Endothelial cell (in vitro differentiated cells): ENCODE results near the gene SLC22A23. TPM values are rescaled to one million over a fixed set of nuclear protein-coding genes. Genes with fewer than 3 reads are reported as not detected.

Experiments used
- DNase-seq: peaks from one replicate; pipeline ENCODE4 v3.0.0; 2021; ENCODE audit warnings: low spot score
- H3K27ac Mint-ChIP-seq: one replicate; pipeline ENCODE4 v1.8.0; 2021; ENCODE audit warnings: mixed read lengths, inconsistent platforms; ENCODE audit not compliant: unreplicated experiment
- H3K27me3 Mint-ChIP-seq: one replicate; pipeline ENCODE4 v1.8.0; 2021; ENCODE audit warnings: mild to moderate bottlenecking, moderate library complexity, mixed read lengths, inconsistent platforms; ENCODE audit not compliant: unreplicated experiment
- H3K36me3 Mint-ChIP-seq: one replicate; pipeline ENCODE4 v1.8.0; 2021; ENCODE audit warnings: mild to moderate bottlenecking, low read depth, mixed read lengths, inconsistent platforms; ENCODE audit not compliant: unreplicated experiment
- H3K4me1 Mint-ChIP-seq: one replicate; pipeline ENCODE4 v1.8.0; 2021; ENCODE audit warnings: mild to moderate bottlenecking, mixed read lengths, inconsistent platforms; ENCODE audit not compliant: unreplicated experiment
- H3K4me3 Mint-ChIP-seq: one replicate; pipeline ENCODE4 v1.8.0; 2021; ENCODE audit warnings: mild to moderate bottlenecking, mixed read lengths, inconsistent platforms; ENCODE audit not compliant: unreplicated experiment
- H3K9me3 Mint-ChIP-seq: one replicate; pipeline ENCODE4 v1.8.0; 2021; ENCODE audit warnings: mixed read lengths, inconsistent platforms; ENCODE audit not compliant: unreplicated experiment
- total RNA-seq: library from RNA; stranded (reverse); fragmentation: NEBNext Ultra II Directional; extraction: Animal tissue kit (Norgen Biotek cat#: 25700); gene quantifications from one replicate; pipeline ENCODE4 v1.2.1, GENCODE V29; 2021; ENCODE audit not compliant: unreplicated experiment
- TF ChIP-seq, protein P1 (sequence below): fragments of 200-600 bp; sonication (generic); IDR thresholded peaks from one replicate; pipeline ENCODE4 v1.5.0; 2021; ENCODE audit warnings: antibody characterized with exemption; ENCODE audit not compliant: unreplicated experiment

Gene SLC22A23
- total RNA-seq, 1 donor from 2014 or later: 72.7 TPM

DNA sequence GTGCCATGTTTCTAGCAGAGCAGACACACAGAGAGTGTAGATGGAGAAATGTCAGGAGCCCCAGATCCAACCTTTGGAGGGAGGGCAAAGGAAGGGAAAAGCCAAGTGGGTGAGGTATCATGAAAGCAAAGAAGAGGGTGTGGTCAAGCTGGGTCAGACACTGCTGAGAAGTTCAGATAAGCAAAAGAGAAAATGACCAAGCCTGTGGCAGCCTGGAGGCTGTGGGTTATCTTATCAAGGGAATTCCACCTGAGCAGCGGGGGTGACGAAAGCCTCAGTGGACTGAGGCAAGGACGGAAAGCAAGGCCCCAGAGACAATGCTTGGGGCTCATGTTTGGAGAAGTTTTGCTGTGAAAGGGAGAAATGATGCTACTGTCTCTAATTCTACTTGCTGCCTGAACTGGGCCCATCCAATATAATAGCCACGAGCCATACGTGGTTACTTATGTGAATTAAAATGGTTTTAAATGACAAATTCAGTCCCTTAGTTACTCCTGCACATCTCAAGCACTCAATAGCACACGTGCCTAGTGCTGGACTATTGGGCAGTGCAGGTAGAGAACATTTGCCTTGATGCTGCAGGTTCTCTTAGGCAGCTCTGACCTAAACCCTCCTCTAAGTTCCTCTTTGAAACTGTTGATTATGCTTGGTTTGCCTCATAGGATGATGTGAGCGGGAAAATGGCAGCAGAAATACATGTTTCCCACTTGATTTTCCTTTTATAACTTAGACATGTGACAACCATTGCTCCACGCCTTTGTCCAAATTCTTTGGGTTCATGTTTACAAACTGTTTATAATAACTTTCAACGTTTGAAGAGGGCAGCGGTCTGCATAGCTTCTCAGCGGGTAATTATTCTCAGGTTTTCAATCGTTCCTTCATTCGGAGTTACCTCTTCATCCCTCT, 63.7 kb downstream of the SLC22A23 start:
- DNase-seq: no peak
- Mint-ChIP-seq H3K36me3 (peaks cover 18% of the 10 kb centered on the region), H3K27ac (no peak overlapping the region), H3K4me3 (no peak overlapping the region), H3K9me3 (no peaks in the 10 kb centered on the region), H3K4me1 (no peaks in the 10 kb centered on the region), H3K27me3 (no peaks in the 10 kb centered on the region)
- TF ChIP-seq, protein P1, sequence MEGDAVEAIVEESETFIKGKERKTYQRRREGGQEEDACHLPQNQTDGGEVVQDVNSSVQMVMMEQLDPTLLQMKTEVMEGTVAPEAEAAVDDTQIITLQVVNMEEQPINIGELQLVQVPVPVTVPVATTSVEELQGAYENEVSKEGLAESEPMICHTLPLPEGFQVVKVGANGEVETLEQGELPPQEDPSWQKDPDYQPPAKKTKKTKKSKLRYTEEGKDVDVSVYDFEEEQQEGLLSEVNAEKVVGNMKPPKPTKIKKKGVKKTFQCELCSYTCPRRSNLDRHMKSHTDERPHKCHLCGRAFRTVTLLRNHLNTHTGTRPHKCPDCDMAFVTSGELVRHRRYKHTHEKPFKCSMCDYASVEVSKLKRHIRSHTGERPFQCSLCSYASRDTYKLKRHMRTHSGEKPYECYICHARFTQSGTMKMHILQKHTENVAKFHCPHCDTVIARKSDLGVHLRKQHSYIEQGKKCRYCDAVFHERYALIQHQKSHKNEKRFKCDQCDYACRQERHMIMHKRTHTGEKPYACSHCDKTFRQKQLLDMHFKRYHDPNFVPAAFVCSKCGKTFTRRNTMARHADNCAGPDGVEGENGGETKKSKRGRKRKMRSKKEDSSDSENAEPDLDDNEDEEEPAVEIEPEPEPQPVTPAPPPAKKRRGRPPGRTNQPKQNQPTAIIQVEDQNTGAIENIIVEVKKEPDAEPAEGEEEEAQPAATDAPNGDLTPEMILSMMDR: no peak

DNA sequence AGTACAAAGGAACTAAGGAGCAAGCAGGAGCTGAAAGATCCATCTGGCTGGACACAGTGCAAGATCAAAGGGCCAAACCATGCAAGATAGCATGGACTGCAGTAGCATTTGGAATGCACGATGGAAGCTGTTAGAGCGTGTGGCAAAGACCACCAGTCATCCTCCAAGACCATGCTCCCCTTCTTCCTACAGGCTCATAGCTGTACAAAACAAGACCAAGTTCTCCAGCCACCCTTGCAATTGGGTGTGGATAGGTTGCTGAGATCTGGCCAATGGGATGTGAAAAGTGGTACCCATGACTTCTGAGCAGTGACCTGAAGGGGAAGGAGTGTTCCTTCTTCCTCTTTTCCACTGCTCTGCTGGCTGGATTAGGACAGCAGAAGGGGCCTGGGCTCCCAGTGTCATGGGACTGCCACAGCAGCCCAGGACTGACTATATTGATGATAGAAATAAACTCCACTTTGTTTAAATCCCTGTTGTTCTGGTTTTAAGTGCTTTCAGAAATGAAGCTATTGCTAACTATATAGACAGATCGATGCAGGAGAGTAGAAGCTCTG, 64.9 kb downstream of the SLC22A23 start:
- Mint-ChIP-seq H3K36me3 (peaks cover 26% of the 10 kb centered on the region), H3K9me3 (no peaks in the 10 kb centered on the region), H3K27ac (no peak overlapping the region), H3K27me3 (no peaks in the 10 kb centered on the region), H3K4me3 (no peak overlapping the region), H3K4me1 (no peaks in the 10 kb centered on the region)
- no peak for DNase-seq
- TF ChIP-seq, protein P1: no peak

DNA sequence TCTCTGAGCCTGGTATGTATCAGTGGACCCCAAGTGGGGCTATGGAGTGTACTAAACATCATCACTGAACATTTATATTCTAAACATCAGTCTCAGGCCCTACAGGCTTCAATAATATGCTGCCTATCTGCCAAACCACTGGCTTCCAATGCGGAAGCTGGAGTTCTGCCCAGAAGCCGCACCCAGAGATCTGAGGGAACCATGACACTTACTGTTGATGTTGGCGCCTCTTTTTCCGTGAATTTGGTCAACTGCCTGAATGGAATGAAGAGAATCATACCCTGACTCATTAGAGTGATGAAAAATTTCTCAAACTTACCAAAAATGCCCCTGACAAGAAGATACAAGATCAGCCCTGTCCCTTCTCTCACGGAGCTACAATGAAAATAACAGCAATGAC, 66.2 kb downstream of the SLC22A23 start:
- TF ChIP-seq, protein P1: no peak
- no peaks in the 10 kb centered on the region for H3K9me3 Mint-ChIP-seq
- peaks cover 26% of the 10 kb centered on the region for H3K36me3 Mint-ChIP-seq
- no peak overlapping the region for H3K27ac Mint-ChIP-seq
- H3K4me1 Mint-ChIP-seq: no peaks in the 10 kb centered on the region
- DNase-seq: no peak
- no peaks in the 10 kb centered on the region for H3K27me3 Mint-ChIP-seq
- no peak overlapping the region for H3K4me3 Mint-ChIP-seq

DNA sequence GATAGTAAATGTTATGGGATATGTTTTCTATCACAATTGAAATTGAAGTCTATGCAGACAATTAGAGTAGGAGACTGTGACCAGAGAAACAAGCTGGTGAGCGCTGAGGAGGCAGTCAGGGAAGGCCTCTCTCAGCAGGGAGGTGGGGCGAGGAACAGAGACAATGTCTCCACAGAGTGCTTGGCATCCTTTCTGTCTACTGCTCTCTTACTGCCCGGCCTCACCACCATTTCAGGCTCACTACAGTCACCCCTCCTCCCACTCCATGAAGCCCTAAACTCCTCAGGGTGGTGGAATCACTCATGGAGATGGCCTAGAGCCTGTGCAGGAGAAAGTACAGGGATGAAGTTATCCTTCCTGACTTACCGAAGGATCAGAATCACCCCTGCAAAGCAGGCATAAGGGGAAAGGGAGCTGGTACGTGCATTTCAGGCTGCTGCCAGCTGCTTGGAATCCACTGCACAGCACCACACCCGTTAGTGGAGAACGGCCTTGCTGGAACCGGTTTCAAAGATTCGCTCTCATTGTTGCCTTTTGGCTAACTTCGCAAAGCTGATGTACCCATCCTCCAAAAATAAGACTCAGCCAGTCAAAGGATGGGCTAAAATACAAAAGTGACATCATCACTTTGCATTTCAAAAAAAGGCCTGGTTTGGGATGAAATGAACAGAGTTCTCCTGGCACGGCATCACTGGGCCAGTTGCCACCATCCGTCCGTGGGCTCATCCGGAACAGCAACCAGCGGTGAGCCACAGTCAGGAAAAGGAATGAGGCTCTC, 67.3 kb downstream of the SLC22A23 start:
- Mint-ChIP-seq H3K4me3 (no peak overlapping the region), H3K27me3 (no peaks in the 10 kb centered on the region), H3K4me1 (no peaks in the 10 kb centered on the region), H3K36me3 (peaks cover 20% of the 10 kb centered on the region), H3K27ac (no peak overlapping the region), H3K9me3 (no peaks in the 10 kb centered on the region)
- no peak for DNase-seq
- TF ChIP-seq, protein P1: no peak
